Stimulated activated naive CD8-positive, alpha-beta T cell treated with anti-CD3 and anti-CD28 coated beads, Interleukin-15, Interleukin-2, amounts not matched to agents 100 ng/mL and 50 ng/mL, for 24 hours (primary cell): Measurements from ENCODE around the gene DLK2.

ENCODE experiments used
- H3K27ac Mint-ChIP-seq: one replicate; pipeline ENCODE4 v1.8.0; 2021; ENCODE audit warnings: mild to moderate bottlenecking, mixed read lengths
- H3K27me3 Mint-ChIP-seq: one replicate; pipeline ENCODE4 v1.8.0; 2021; ENCODE audit warnings: mixed read lengths
- H3K36me3 Mint-ChIP-seq: one replicate; pipeline ENCODE4 v1.8.0; 2021; ENCODE audit warnings: low read depth, mixed read lengths
- H3K4me1 Mint-ChIP-seq: one replicate; pipeline ENCODE4 v1.8.0; 2021; ENCODE audit warnings: low read depth, mixed read lengths
- H3K4me3 Mint-ChIP-seq: one replicate; pipeline ENCODE4 v1.8.0; 2021; ENCODE audit warnings: mild to moderate bottlenecking, mixed read lengths
- H3K9me3 Mint-ChIP-seq: one replicate; pipeline ENCODE4 v1.8.0; 2021; ENCODE audit warnings: mixed read lengths

DLK2 gene

GRCh38 chr6:43451939-43452338 is 3.4 kb downstream of the DLK2 start:
- peaks cover 22% of the 10 kb centered on the region for H3K36me3 Mint-ChIP-seq
- no peak overlapping the region for H3K27ac Mint-ChIP-seq
- no peak overlapping the region for H3K4me3 Mint-ChIP-seq
- peaks cover 19% of the 10 kb centered on the region for H3K4me1 Mint-ChIP-seq
- peaks cover 13% of the 10 kb centered on the region for H3K27me3 Mint-ChIP-seq
- H3K9me3 Mint-ChIP-seq, result no peaks in the 10 kb centered on the region

- H3K36me3 Mint-ChIP-seq, result peaks cover 22% of the 10 kb centered on the region
- peaks cover 16% of the 10 kb centered on the region for H3K4me1 Mint-ChIP-seq
- H3K4me3 Mint-ChIP-seq, result no peak overlapping the region
- no peak overlapping the region for H3K27ac Mint-ChIP-seq
- H3K27me3 Mint-ChIP-seq, result peaks cover 7% of the 10 kb centered on the region
- no peaks in the 10 kb centered on the region for H3K9me3 Mint-ChIP-seq
These were observed 4.0 kb downstream of the DLK2 start for GRCh38 chr6:43451348-43451747.

GRCh38 chr6:43450699-43451131 is 4.6 kb downstream of the DLK2 start:
- H3K27ac Mint-ChIP-seq, result no peak overlapping the region
- H3K4me1 Mint-ChIP-seq, result peaks cover 11% of the 10 kb centered on the region
- no peak overlapping the region for H3K4me3 Mint-ChIP-seq
- H3K27me3 Mint-ChIP-seq, result peaks cover 2% of the 10 kb centered on the region
- peaks cover 22% of the 10 kb centered on the region for H3K36me3 Mint-ChIP-seq
- no peaks in the 10 kb centered on the region for H3K9me3 Mint-ChIP-seq

DNA sequence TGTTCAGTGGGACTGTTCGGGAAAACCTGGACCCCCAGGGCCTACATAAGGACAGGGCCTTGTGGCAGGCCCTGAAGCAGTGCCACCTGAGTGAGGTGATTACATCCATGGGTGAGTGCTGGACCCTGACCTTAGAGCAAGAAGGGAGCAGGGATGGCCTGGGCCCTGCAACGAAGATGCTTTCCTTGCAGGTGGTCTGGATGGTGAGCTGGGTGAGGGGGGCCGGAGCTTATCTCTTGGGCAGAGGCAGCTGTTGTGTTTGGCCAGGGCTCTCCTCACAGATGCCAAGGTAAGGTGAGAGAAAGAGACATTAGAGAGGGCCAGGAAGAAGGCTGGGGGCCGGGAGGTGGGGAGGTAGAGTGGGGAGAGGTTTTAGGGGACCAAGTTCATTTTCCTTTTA is 6.4 kb downstream of the DLK2 start:
- H3K27me3 Mint-ChIP-seq, result no peaks in the 10 kb centered on the region
- no peaks in the 10 kb centered on the region for H3K4me1 Mint-ChIP-seq
- no peak overlapping the region for H3K4me3 Mint-ChIP-seq
- no peaks in the 10 kb centered on the region for H3K9me3 Mint-ChIP-seq
- H3K27ac Mint-ChIP-seq, result no peak overlapping the region
- peaks cover 24% of the 10 kb centered on the region for H3K36me3 Mint-ChIP-seq

DNA sequence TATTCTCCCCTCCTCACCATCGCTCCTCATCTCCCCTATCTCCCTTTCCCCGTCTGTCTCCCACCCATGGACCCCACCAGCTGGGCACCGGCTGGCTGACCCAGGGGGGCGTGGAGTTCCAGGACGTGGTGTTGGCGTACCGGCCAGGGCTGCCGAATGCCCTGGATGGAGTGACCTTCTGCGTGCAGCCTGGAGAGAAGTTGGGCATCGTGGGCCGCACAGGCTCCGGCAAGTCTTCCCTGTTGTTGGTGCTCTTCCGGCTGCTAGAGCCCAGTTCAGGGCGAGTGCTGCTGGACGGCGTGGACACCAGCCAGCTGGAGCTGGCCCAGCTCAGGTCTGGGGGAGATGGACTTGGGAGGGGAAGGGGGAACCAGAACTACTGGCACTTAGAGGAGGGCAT is 7.7 kb downstream of the DLK2 start:
- H3K4me3 Mint-ChIP-seq, result no peak overlapping the region
- H3K4me1 Mint-ChIP-seq, result no peaks in the 10 kb centered on the region
- H3K27me3 Mint-ChIP-seq, result no peaks in the 10 kb centered on the region
- H3K9me3 Mint-ChIP-seq, result no peaks in the 10 kb centered on the region
- H3K36me3 Mint-ChIP-seq, result peaks cover 20% of the 10 kb centered on the region
- H3K27ac Mint-ChIP-seq, result no peak overlapping the region

GRCh38 chr6:43445576-43445975 is 9.8 kb downstream of the DLK2 start:
- no peak overlapping the region for H3K27ac Mint-ChIP-seq
- no peaks in the 10 kb centered on the region for H3K4me1 Mint-ChIP-seq
- no peaks in the 10 kb centered on the region for H3K27me3 Mint-ChIP-seq
- peaks cover 20% of the 10 kb centered on the region for H3K36me3 Mint-ChIP-seq
- H3K9me3 Mint-ChIP-seq, result no peaks in the 10 kb centered on the region
- no peak overlapping the region for H3K4me3 Mint-ChIP-seq

GRCh38 chr6:43444582-43444981 is 10.8 kb downstream of the DLK2 start:
- H3K4me1 Mint-ChIP-seq, result no peaks in the 10 kb centered on the region
- H3K4me3 Mint-ChIP-seq, result no peak overlapping the region
- no peaks in the 10 kb centered on the region for H3K27me3 Mint-ChIP-seq
- no peak overlapping the region for H3K27ac Mint-ChIP-seq
- H3K9me3 Mint-ChIP-seq, result no peaks in the 10 kb centered on the region
- peaks cover 20% of the 10 kb centered on the region for H3K36me3 Mint-ChIP-seq

- Mint-ChIP-seq H3K27ac (no peak overlapping the region), H3K27me3 (no peaks in the 10 kb centered on the region), H3K4me3 (no peak overlapping the region), H3K9me3 (no peaks in the 10 kb centered on the region), H3K36me3 (peaks cover 20% of the 10 kb centered on the region), H3K4me1 (no peaks in the 10 kb centered on the region)
These were observed 11.3 kb downstream of the DLK2 start for GRCh38 chr6:43444036-43444435.

- Mint-ChIP-seq H3K4me1 (no peaks in the 10 kb centered on the region), H3K36me3 (peaks cover 22% of the 10 kb centered on the region), H3K27me3 (no peaks in the 10 kb centered on the region), H3K4me3 (no peak overlapping the region), H3K27ac (no peak overlapping the region), H3K9me3 (no peaks in the 10 kb centered on the region)
These were observed 12.4 kb downstream of the DLK2 start for GRCh38 chr6:43442935-43443334.

- H3K27me3 Mint-ChIP-seq, result no peaks in the 10 kb centered on the region
These were observed 17.6 kb downstream of the DLK2 start for GRCh38 chr6:43437700-43438099.

DNA sequence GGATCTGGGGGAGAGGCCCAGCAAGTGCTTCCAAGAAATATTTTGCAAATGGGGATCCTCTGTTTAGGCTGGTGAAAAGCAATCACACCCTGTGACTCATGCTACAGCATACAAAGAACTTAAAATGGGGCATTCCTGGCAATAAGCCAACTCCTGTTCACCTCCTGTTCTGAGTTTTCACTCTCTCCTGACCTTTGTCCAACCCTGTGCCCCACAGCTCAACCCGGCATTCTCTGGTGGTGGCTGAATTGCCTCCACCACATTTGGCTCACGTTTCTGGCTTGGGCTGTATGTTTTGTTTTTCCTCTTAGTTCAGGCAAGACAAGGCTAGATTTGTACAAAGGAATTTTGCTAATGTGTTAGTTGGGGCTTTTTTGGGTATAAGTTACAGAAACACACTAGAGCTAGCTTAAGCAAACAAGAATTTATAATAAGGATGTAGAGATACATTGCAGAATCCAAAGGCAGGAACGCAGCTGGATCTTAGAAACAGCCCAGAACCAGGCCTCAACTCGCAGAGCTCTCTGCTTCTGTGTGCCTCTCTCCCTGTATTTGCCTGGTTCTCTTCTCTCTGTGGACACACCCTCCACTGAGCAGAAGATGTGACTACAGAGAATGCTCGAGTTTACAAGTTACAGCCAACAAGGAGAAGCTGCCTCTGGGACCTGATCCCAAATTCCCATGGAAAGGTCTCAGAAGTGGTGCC is 18.6 kb downstream of the DLK2 start:
- peaks cover 26% of the 10 kb centered on the region for H3K36me3 Mint-ChIP-seq
- no peak overlapping the region for H3K27ac Mint-ChIP-seq
- H3K9me3 Mint-ChIP-seq, result no peaks in the 10 kb centered on the region
- H3K4me1 Mint-ChIP-seq, result peaks cover 9% of the 10 kb centered on the region
- H3K4me3 Mint-ChIP-seq, result no peak overlapping the region
- no peaks in the 10 kb centered on the region for H3K27me3 Mint-ChIP-seq

More at GRCh38 chr6:43437700-43438099, 17.6 kb downstream of the DLK2 start:
- Mint-ChIP-seq H3K4me1 (peaks cover 9% of the 10 kb centered on the region), H3K9me3 (no peaks in the 10 kb centered on the region), H3K36me3 (peaks cover 22% of the 10 kb centered on the region), H3K27ac (no peak overlapping the region), H3K4me3 (no peak overlapping the region)

GRCh38 chr6:43435682-43436437 is 19.5 kb downstream of the DLK2 start:
- Mint-ChIP-seq H3K4me1 (peaks cover 9% of the 10 kb centered on the region), H3K27ac (no peak overlapping the region), H3K27me3 (no peaks in the 10 kb centered on the region), H3K4me3 (no peak overlapping the region), H3K9me3 (no peaks in the 10 kb centered on the region), H3K36me3 (peaks cover 24% of the 10 kb centered on the region)

GRCh38 chr6:43434943-43435342 is 20.4 kb downstream of the DLK2 start:
- H3K27ac Mint-ChIP-seq, result no peak overlapping the region
- peaks cover 13% of the 10 kb centered on the region for H3K4me1 Mint-ChIP-seq
- H3K36me3 Mint-ChIP-seq, result peaks cover 24% of the 10 kb centered on the region
- H3K27me3 Mint-ChIP-seq, result no peaks in the 10 kb centered on the region
- H3K4me3 Mint-ChIP-seq, result no peak overlapping the region
- H3K9me3 Mint-ChIP-seq, result no peaks in the 10 kb centered on the region

GRCh38 chr6:43434001-43434840 is 21.1 kb downstream of the DLK2 start:
- no peaks in the 10 kb centered on the region for H3K27me3 Mint-ChIP-seq
- peaks cover 24% of the 10 kb centered on the region for H3K36me3 Mint-ChIP-seq
- H3K9me3 Mint-ChIP-seq, result no peaks in the 10 kb centered on the region
- no peak overlapping the region for H3K4me3 Mint-ChIP-seq
- H3K4me1 Mint-ChIP-seq, result peaks cover 13% of the 10 kb centered on the region
- H3K27ac Mint-ChIP-seq, result no peak overlapping the region

GRCh38 chr6:43433148-43433547 is 22.2 kb downstream of the DLK2 start:
- H3K36me3 Mint-ChIP-seq, result peaks cover 31% of the 10 kb centered on the region
- no peaks in the 10 kb centered on the region for H3K27me3 Mint-ChIP-seq
- no peak overlapping the region for H3K4me3 Mint-ChIP-seq
- H3K4me1 Mint-ChIP-seq, result peaks cover 23% of the 10 kb centered on the region
- no peak overlapping the region for H3K27ac Mint-ChIP-seq
- no peaks in the 10 kb centered on the region for H3K9me3 Mint-ChIP-seq
